RWPE2 (cell line): ENCODE measurements around the gene ADAMTS13.
A peak's percentile ranks its signal among the peaks of the same experiment; 100 is the strongest.
"Not testable (repeated sequence)": the region's sequence is repeated elsewhere in the genome, so short reads cannot be mapped to it uniquely, and the experiment has no call there.

Experiments
- ATAC-seq: fragments of 200-7000 bp; cut with Tn5 transposase; 3 replicates; pipeline ENCODE4 v1.9.1; 2021; ENCODE audit warnings: low read depth
- DNase-seq: peaks from one replicate; pipeline ENCODE4 v3.0.0-alpha.2; 2020; ENCODE audit warnings: low spot score
- H3K27ac ChIP-seq: fragments of 450-650 bp; 2 replicates; pipeline ENCODE4 v1.5.1; 2017; ENCODE audit warnings: mild to moderate bottlenecking; ENCODE audit not compliant: poor library complexity, severe bottlenecking
- H3K27me3 ChIP-seq: fragments of 250-450 bp; sonication (Bioruptor Pico); 2 replicates; pipeline ENCODE4 v1.5.1; 2021; ENCODE audit warnings: mild to moderate bottlenecking, moderate library complexity; ENCODE audit not compliant: insufficient read depth, poor library complexity, severe bottlenecking
- H3K36me3 ChIP-seq: fragments of 250-450 bp; sonication (Bioruptor Pico); 2 replicates; pipeline ENCODE4 v1.5.1; 2020; ENCODE audit warnings: low read depth, mild to moderate bottlenecking, moderate library complexity
- H3K4me1 ChIP-seq: fragments of 250-450 bp; sonication (Bioruptor Pico); 2 replicates; pipeline ENCODE4 v1.5.1; 2021; ENCODE audit warnings: mild to moderate bottlenecking, moderate library complexity; ENCODE audit not compliant: insufficient read depth, poor library complexity, severe bottlenecking
- H3K4me3 ChIP-seq: fragments of 250-450 bp; sonication (Bioruptor Pico); 2 replicates; pipeline ENCODE4 v1.5.1; 2021; ENCODE audit warnings: mild to moderate bottlenecking, moderate library complexity; ENCODE audit not compliant: severe bottlenecking
- H3K9me3 ChIP-seq: fragments of 250-450 bp; sonication (Bioruptor Pico); 2 replicates; pipeline ENCODE4 v1.5.1; 2021; ENCODE audit warnings: mild to moderate bottlenecking, moderate library complexity; ENCODE audit not compliant: severe bottlenecking
- TF ChIP-seq, protein P1 (sequence below): fragments of 450-650 bp; IDR thresholded peaks from one replicate; pipeline ENCODE4 v1.5.1; 2017; ENCODE audit warnings: mild to moderate bottlenecking, moderate library complexity; ENCODE audit not compliant: poor library complexity, severe bottlenecking

Gene ADAMTS13

DNA sequence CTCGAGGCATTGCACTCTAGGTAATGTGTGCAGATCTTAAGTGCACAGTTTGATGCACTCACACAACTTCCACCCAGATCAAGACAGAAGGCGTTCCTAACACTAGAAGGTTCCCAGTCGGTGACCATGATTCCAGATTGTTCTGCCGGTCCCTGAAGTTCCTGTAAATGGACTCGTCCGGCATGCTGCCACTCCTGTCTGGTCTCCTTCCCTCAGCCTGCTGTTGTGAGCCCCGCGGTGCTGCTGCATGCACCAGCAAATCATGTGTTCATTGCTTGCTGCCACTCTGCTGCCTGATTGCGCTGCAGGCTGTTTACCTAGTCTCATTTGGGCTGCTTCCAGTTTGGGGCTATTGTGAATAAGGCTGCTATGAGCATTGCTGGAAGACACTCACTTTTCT is 34.5 kb upstream of the ADAMTS13 start:
- Histone ChIP-seq H3K36me3 (no peaks in the 10 kb centered on the region), H3K9me3 (no peaks in the 10 kb centered on the region), H3K27me3 (no peaks in the 10 kb centered on the region), H3K4me3 (no peak overlapping the region), H3K27ac (no peak overlapping the region), H3K4me1 (no peaks in the 10 kb centered on the region)
- TF ChIP-seq, protein P1, sequence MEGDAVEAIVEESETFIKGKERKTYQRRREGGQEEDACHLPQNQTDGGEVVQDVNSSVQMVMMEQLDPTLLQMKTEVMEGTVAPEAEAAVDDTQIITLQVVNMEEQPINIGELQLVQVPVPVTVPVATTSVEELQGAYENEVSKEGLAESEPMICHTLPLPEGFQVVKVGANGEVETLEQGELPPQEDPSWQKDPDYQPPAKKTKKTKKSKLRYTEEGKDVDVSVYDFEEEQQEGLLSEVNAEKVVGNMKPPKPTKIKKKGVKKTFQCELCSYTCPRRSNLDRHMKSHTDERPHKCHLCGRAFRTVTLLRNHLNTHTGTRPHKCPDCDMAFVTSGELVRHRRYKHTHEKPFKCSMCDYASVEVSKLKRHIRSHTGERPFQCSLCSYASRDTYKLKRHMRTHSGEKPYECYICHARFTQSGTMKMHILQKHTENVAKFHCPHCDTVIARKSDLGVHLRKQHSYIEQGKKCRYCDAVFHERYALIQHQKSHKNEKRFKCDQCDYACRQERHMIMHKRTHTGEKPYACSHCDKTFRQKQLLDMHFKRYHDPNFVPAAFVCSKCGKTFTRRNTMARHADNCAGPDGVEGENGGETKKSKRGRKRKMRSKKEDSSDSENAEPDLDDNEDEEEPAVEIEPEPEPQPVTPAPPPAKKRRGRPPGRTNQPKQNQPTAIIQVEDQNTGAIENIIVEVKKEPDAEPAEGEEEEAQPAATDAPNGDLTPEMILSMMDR, result no peak
- DNase-seq, result no peak
- ATAC-seq, result peak; percentile 46

DNA sequence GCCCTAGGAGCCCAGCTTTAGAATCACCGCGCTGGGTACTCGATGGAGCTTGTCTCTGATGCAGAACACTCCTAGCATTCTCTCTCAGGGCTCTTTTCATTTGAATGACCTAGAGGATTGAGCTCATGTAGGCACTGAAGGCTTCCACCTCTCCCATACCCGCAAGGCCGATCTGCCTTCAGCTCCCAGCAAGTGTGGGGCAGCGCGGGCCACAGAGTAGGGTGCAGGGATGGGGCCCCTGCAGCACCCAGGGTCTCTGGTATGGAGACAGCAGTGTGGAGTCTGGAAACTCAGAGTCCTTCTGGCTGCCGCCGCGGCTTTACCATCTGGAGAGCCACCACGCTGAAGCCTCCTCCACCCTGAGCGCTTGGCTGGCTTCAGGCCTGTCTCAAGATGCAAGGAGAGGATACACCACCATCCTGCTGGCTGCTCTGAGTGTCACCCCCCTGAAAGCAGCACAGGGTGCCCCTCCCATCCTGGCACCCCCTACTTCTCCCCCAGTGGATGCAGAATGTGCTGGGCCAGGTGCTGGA is 33.1 kb upstream of the ADAMTS13 start:
- no peaks in the 10 kb centered on the region for H3K36me3 ChIP-seq
- no peak overlapping the region for H3K4me3 ChIP-seq
- DNase-seq (no peak), ATAC-seq (no peak)
- TF ChIP-seq, protein P1, result no peak
- no peaks in the 10 kb centered on the region for H3K4me1 ChIP-seq
- no peaks in the 10 kb centered on the region for H3K9me3 ChIP-seq
- no peaks in the 10 kb centered on the region for H3K27me3 ChIP-seq
- H3K27ac ChIP-seq, result no peak overlapping the region

DNA sequence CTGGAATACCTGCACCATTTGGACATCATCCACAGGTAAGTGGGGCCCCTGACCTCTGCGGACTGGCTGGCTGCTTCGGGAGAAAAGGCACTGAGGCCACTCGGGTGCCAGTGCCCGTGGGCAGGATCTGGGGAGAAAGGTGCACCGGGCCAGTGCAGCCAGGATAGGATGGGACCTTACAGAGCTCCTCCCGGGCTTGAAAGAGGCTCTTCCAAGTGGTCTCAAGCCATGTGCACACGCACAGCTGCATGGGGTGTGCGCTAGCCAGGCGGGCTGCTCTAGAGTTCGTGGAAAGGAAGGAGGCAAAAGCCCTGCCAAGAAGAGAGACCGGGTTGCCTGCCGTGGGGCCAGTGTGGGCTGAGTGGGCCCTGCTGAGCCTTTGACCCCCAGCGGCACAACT is 32.6 kb upstream of the ADAMTS13 start:
- ATAC-seq (no peak), DNase-seq (no peak)
- no peaks in the 10 kb centered on the region for H3K36me3 ChIP-seq
- no peak overlapping the region for H3K27ac ChIP-seq
- no peak overlapping the region for H3K4me3 ChIP-seq
- no peaks in the 10 kb centered on the region for H3K4me1 ChIP-seq
- no peaks in the 10 kb centered on the region for H3K27me3 ChIP-seq
- TF ChIP-seq, protein P1, result no peak
- no peaks in the 10 kb centered on the region for H3K9me3 ChIP-seq

DNA sequence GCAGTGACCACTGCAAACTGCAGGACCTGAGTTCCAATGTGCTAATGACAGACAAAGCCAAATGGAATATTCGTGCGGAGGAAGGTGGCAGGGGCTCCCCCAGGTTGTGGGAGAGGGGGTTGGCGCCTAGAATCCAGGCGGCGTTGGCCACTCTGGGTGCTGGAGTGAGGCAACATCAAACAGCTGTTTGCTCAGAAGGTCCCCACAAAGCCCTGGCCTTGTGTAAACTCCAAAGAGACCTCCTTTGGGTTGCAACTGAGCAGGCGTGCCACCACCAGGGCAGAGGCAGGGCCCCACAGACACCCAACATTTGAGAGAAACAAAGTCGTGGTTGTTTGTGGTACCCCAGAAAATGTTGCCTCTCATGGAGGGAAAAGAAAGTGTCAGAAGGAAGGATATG is 31.5 kb upstream of the ADAMTS13 start:
- H3K27ac ChIP-seq, result no peak overlapping the region
- H3K4me1 ChIP-seq, result no peaks in the 10 kb centered on the region
- H3K9me3 ChIP-seq, result no peaks in the 10 kb centered on the region
- H3K4me3 ChIP-seq, result no peak overlapping the region
- TF ChIP-seq, protein P1, result no peak
- H3K27me3 ChIP-seq, result no peaks in the 10 kb centered on the region
- H3K36me3 ChIP-seq, result no peaks in the 10 kb centered on the region
- DNase-seq (no peak), ATAC-seq (no peak)

DNA sequence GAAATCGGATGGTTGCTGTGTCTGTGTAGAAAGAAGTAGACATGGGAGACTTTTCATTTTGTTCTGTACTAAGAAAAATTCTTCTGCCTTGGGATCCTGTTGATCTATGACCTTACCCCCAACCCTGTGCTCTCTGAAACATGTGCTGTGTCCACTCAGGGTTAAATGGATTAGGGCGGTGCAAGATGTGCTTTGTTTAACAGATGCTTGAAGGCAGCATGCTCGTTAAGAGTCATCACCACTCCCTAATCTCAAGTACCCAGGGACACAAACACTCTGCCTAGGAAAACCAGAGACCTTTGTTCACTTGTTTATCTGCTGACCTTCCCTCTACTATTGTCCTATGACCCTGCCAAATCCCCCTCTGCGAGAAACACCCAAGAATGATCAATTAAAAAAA is 30.7 kb upstream of the ADAMTS13 start:
- not testable (repeated sequence) for H3K27ac ChIP-seq, H3K4me3 ChIP-seq, DNase-seq, ATAC-seq, H3K27me3 ChIP-seq, H3K9me3 ChIP-seq, H3K36me3 ChIP-seq, H3K4me1 ChIP-seq

DNA sequence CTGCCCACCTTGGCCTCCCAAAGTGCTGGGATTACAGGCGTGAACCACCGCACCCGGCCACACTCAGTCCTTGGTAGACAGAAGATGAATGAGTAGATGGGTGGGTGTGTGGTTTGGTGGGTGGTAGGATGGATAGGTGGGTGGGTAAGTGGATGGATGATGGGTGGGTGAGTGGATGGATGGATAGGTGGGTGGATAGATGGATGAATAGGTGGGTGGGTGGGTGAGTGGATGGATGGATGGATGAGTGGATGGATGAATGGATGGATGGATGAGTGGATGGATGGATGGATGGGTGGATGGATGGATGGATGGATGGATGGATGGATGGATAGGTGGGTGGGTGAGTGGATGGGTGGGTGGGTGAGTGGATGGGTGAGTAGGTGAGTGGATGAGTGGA is 29.9 kb upstream of the ADAMTS13 start:
- H3K4me3 ChIP-seq, DNase-seq, H3K27ac ChIP-seq, H3K9me3 ChIP-seq, H3K36me3 ChIP-seq, ATAC-seq, H3K27me3 ChIP-seq, H3K4me1 ChIP-seq: not testable (repeated sequence)
